ENCODE measurements around the gene XYLT1. TPM values are rescaled to one million over a fixed set of nuclear protein-coding genes. Genes with fewer than 3 reads are reported as not detected.

The XYLT1 gene
- total and polyA plus RNA-seq, 2 of the 8 experiments (the other 6 are each of a cell fraction or from before 2014, with no cell fraction given): 6.6 to 25.4 TPM

DNA sequence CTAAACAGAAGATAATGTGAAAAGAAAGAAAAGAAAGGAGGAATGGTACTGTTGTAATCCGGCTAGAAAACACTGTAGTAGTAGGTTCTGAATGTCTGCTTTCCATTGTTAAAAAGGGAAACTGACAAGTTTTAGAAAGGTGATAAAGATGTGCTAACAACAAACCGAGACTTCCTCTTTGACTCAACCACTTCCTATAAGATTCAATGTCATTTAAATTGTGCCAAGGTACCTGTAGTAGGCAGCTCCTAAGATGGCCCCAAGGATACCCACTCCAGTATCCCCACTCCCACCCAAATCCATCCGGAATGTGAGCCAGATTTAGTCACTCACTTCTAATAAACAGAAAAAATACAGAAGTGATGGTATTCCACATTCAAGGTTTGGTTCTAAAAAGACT lies 31.2 kb downstream of the XYLT1 start (continued):
- TF ChIP-seq SUZ12 (IDR thresholded peaks at IDR 0.05; ENCODE audit: low read length) (no peak), CBX5 (IDR thresholded peaks at IDR 0.05; ENCODE audit: low read depth, low read length) (no peak), BACH1 (IDR thresholded peaks at IDR 0.05; ENCODE audit: low read length) (no peak)

Data from H1 (cell line).